PFSK-1 (cell line): ENCODE results near the gene KDM4B.

Experiments
- POLR2AphosphoS5 ChIP-seq: IDR thresholded peaks from 2 replicates; pipeline ENCODE4 v1.6.1; 2012; ENCODE audit warnings: low read depth, mild to moderate bottlenecking, control low read depth, low read length, moderate library complexity
- SIN3A ChIP-seq: IDR thresholded peaks from 2 replicates; pipeline ENCODE4 v1.6.1; 2012; ENCODE audit warnings: mild to moderate bottlenecking, low read length, moderate library complexity, borderline replicate concordance; ENCODE audit not compliant: insufficient read depth

DNA sequence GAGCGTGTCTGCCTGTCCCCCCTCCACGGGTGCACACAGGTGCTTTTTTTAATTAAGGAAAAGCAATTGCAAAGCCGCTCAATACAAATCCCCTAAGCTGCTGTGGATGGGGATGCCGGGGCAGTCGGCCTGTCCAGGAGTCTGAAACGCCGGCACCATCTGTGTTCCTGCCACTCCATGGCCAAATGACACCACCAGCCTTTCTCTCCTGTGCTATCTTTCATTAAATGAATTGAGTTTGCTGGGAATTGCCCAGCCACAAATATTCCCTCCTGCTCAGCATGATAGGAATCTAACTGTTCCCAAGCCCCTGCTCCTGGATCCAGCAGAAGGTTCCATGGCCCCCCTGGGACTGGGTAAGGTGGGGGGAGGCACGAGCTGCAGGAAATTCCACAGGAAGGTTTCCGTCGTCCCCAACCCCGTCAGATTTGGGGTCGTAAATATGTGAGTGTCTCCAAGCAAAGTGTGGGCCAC, 139.2 kb downstream of the KDM4B start:
- TF ChIP-seq SIN3A (no peak), POLR2AphosphoS5 (no peak)
